Kidney (tissue), 14 donors: Measurements from ENCODE around the gene DGLUCY. TPM values are rescaled to one million over a fixed set of nuclear protein-coding genes. Genes with fewer than 3 reads are reported as not detected.
"Not testable (repeated sequence)": the region's sequence is repeated elsewhere in the genome, so short reads cannot be mapped to it uniquely, and the experiment has no call there.

Experiments
- DNase-seq, 5 donors: peaks; one replicate each; pipeline ENCODE4 v3.0.0-alpha.2; 2013 to 2020
- FAIRE-seq: peaks from 2 replicates; lab custom pipeline; 2012; peaks lifted over from hg19 to GRCh38; lab: Jason Lieb, UNC
- H3K27ac ChIP-seq, 2 donors: one replicate each; pipeline ENCODE4 v1.7.0; 2013; ENCODE audit warnings: low read depth in 2 of 2, low read length in 2 of 2, inconsistent platforms in 1 of 2
- H3K27me3 ChIP-seq: one replicate; pipeline ENCODE4 v1.7.1; 2013; ENCODE audit warnings: low read length, inconsistent platforms; ENCODE audit not compliant: control insufficient read depth, insufficient read depth
- H3K36me3 ChIP-seq, 3 donors: one replicate each; pipeline versions ENCODE4 v1.7.0 to v1.7.1; 2013; ENCODE audit warnings: low read length in 3 of 3, control low read depth in 1 of 3, inconsistent platforms in 1 of 3; ENCODE audit not compliant: insufficient read depth in 3 of 3, control insufficient read depth in 2 of 3
- H3K4me1 ChIP-seq, 3 donors: one replicate each; pipeline versions ENCODE4 v1.7.0 to v1.7.1; 2013; ENCODE audit warnings: low read length in 3 of 3, inconsistent platforms in 1 of 3, low read depth in 1 of 3; ENCODE audit not compliant: control insufficient read depth in 2 of 3, insufficient read depth in 2 of 3
- H3K4me3 ChIP-seq, 3 donors: one replicate each; pipeline versions ENCODE4 v1.7.0 to v1.8.1; 2013; ENCODE audit warnings: low read length in 3 of 3, control low read depth in 1 of 3, inconsistent platforms in 1 of 3
- H3K9ac ChIP-seq, 3 donors: one replicate each; pipeline versions ENCODE4 v1.7.0 to v1.7.1; 2013; ENCODE audit warnings: low read length in 3 of 3, control low read depth in 1 of 3, inconsistent platforms in 1 of 3
- H3K9me3 ChIP-seq, 3 donors: one replicate each; pipeline versions ENCODE4 v1.7.0 to v1.7.1; 2013; ENCODE audit warnings: low read length in 3 of 3, control low read depth in 1 of 3, inconsistent platforms in 1 of 3; ENCODE audit not compliant: control insufficient read depth in 2 of 3, insufficient read depth in 1 of 3
- intact Hi-C: fragments of 100-400 bp; cut with DNase I; formaldehyde crosslinking; loops from one replicate; pipeline ENCODE4 v1.11.1; 2022
- polyA plus RNA-seq: library from polyadenylated mRNA; stranded (reverse); fragments of 350-450 nt; fragmentation: Illumina TruSeq; extraction: RNeasy Lipid Tissue Mini Kit (QIAGEN cat#74804); gene quantifications from one replicate; pipeline ENCODE4 v1.2.3, GENCODE V29; 2014; ENCODE audit warnings: low read depth, low replicate concordance; ENCODE audit not compliant: insufficient read depth
- total RNA-seq: library from RNA; stranded (reverse); fragmentation: NEBNext Ultra II Directional; extraction: Animal tissue kit (Norgen Biotek cat#: 25700); gene quantifications from one replicate; pipeline ENCODE4 v1.2.1, GENCODE V29; 2021
- TF ChIP-seq, protein P1 (sequence below): IDR thresholded peaks from 3 replicates; pipeline ENCODE4 v1.5.1; 2012; ENCODE audit warnings: mild to moderate bottlenecking, moderate library complexity, borderline replicate concordance; ENCODE audit not compliant: insufficient read depth; ENCODE audit errors: extremely low read depth
- donor health status: control.
- donor health status: control.
- donor health status: control.
- donor health status: control.
- donor health status: control.
- donor health status: DM: yes; HTN: yes; CAD: no.
- donor health status: Normal renal cell carcinoma (clear cell type).

The DGLUCY gene
- total and polyA plus RNA-seq, 2 donors from 2014 or later, result 79.7 to 83.4 TPM

DNA sequence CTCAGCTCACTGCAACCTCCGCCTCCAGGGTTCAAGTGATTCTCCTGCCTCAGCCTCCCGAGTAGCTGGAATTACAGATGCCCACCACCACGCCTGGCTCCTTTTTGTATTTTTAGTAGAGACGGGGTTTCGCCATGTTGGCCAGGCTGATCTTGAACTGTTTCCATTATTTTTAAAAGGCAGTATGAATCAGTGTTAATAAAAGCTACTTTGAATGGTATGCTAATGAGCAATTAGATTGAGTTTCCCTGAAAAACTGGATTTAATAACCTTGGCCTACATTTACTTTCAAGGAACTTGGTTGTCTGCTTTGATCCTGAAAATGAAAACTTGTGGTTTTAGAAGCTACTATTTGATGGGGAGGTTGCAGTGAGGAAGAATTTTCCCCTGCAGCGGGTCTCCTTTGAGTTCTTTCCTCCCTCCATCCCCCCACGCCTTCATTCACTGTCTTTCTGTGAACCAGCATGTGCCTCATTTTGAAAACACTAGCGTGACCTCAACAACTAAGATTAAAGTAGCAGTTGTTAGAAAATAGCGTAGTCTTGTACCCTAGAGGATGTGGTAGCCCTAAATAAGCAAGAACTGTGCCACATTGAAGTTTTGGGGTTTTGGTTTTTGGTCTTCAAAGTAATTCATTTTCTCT lies 35.7 kb upstream of the DGLUCY start:
- TF ChIP-seq, protein P1, sequence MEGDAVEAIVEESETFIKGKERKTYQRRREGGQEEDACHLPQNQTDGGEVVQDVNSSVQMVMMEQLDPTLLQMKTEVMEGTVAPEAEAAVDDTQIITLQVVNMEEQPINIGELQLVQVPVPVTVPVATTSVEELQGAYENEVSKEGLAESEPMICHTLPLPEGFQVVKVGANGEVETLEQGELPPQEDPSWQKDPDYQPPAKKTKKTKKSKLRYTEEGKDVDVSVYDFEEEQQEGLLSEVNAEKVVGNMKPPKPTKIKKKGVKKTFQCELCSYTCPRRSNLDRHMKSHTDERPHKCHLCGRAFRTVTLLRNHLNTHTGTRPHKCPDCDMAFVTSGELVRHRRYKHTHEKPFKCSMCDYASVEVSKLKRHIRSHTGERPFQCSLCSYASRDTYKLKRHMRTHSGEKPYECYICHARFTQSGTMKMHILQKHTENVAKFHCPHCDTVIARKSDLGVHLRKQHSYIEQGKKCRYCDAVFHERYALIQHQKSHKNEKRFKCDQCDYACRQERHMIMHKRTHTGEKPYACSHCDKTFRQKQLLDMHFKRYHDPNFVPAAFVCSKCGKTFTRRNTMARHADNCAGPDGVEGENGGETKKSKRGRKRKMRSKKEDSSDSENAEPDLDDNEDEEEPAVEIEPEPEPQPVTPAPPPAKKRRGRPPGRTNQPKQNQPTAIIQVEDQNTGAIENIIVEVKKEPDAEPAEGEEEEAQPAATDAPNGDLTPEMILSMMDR, result no peak
- H3K4me1 ChIP-seq, result no peaks in the 10 kb centered on the region
- H3K36me3 ChIP-seq, result no peaks in the 10 kb centered on the region
- no peak overlapping the region for H3K4me3 ChIP-seq
- intact Hi-C loops, result no loop called here
- H3K27me3 ChIP-seq, result no peaks in the 10 kb centered on the region
- no peak overlapping the region for H3K9ac ChIP-seq
- FAIRE-seq (no peak), DNase-seq (no peak)
- no peak overlapping the region for H3K27ac ChIP-seq
- no peaks in the 10 kb centered on the region for H3K9me3 ChIP-seq

DNA sequence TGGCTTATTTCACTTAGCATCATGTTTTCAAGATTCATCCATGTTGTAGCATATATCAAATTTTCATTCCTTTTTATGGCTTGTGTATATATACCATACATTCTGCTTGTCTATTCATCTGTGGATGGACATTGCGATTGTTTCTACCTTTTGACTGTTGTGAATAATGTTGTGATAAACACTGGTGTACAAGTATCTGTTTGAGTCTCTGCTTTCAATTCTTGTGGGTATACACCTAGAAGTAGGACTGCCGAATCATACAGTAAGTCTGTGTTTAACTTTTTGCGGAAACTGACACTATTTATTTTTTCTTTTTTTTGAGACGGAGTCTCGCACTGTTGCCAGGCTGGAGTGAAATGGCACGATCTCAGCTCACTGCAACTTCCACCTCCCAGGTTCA lies 33.8 kb upstream of the DGLUCY start:
- no peaks in the 10 kb centered on the region for H3K27me3 ChIP-seq
- intact Hi-C loops, result no loop called here
- FAIRE-seq (no peak), DNase-seq (no peak)
- H3K9ac ChIP-seq, result no peak overlapping the region
- H3K4me3 ChIP-seq, result no peak overlapping the region
- no peaks in the 10 kb centered on the region for H3K9me3 ChIP-seq
- TF ChIP-seq, protein P1, result no peak
- H3K27ac ChIP-seq, result no peak overlapping the region
- no peaks in the 10 kb centered on the region for H3K4me1 ChIP-seq
- H3K36me3 ChIP-seq, result no peaks in the 10 kb centered on the region

DNA sequence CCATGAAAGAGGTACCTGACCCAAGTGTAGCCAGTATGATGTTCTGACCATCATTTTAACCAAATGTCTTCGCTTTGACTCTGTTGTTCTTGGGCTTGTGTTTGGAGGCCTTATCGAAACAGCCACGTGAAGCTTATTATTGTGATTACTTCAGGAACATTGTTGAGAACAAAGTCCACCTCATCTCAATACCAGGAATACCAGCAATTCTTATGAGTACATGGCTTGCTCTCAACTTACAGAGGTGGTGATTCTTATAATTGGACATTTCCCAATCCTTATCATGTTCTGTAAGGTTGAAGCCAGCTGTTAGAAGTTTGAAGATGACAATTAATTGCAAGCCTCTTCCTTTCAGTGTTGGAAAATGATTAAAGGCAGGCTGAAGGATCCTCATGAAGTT lies 31.6 kb upstream of the DGLUCY start:
- no peaks in the 10 kb centered on the region for H3K27me3 ChIP-seq
- no peak for FAIRE-seq
- no peaks in the 10 kb centered on the region for H3K4me1 ChIP-seq
- no peak overlapping the region for H3K9ac ChIP-seq
- H3K36me3 ChIP-seq, result no peaks in the 10 kb centered on the region
- TF ChIP-seq, protein P1, result no peak
- H3K4me3 ChIP-seq, result no peak overlapping the region
- no peaks in the 10 kb centered on the region for H3K9me3 ChIP-seq
- intact Hi-C loops, result no loop called here
- no peak for DNase-seq
- H3K27ac ChIP-seq, result no peak overlapping the region

DNA sequence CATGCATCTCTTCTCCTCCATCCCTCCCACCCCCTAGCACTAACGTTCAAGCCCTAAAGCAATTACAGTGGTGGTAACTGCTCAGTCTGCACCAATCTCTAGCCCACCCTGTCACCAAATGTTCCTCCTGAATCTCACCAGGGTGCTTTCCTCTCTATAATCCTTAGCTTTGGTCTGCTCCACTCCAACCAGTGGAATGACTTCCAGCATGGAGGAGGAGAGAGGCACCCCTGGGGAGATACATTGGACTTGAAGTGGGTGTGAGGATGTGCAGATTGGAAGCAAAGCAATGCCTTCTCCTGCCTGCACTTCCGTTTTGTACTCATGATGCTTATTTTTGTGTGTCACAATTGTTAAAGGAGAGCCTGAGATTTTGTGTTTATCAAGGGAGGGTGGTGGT lies 29.4 kb upstream of the DGLUCY start:
- FAIRE-seq (no peak), DNase-seq (no peak)
- H3K9ac ChIP-seq, result no peak overlapping the region
- TF ChIP-seq, protein P1, result no peak
- H3K9me3 ChIP-seq, result no peaks in the 10 kb centered on the region
- H3K4me1 ChIP-seq, result no peaks in the 10 kb centered on the region
- no peak overlapping the region for H3K27ac ChIP-seq
- no peaks in the 10 kb centered on the region for H3K36me3 ChIP-seq
- no peaks in the 10 kb centered on the region for H3K27me3 ChIP-seq
- intact Hi-C loops, result no loop called here
- no peak overlapping the region for H3K4me3 ChIP-seq

DNA sequence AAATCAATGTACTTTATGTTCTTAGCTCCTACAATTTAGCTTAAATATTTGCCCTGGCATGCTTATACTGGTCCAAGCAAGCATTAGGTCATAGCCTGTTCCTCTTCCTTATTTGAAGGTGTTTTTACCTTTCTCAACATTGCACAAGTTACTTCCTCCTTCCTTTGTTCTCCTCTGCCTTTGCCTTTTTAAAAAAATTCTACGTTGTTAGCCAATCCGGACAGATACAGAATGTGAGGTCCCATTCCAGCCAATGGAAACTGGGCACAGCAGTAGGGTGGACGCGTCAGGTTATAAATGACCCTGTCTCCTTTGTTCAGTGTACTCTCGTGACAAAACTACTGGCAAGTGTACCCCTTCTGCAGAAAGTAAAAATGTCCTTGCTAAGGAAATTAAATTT lies 26.4 kb upstream of the DGLUCY start:
- DNase-seq, H3K9ac ChIP-seq, H3K27me3 ChIP-seq, H3K4me1 ChIP-seq, FAIRE-seq, H3K4me3 ChIP-seq, H3K36me3 ChIP-seq, intact Hi-C loops, H3K9me3 ChIP-seq, H3K27ac ChIP-seq: not testable (repeated sequence)
